GM18508 (cell line): ENCODE data around the gene PCDH15.

Experiments used
- ATAC-seq: cut with Tn5 transposase; IDR thresholded peaks from one replicate; pipeline ENCODE4 v1.9.1; 2021; ENCODE audit warnings: moderate number of reproducible peaks; ENCODE audit not compliant: insufficient read depth, unreplicated experiment

PCDH15 gene

GRCh38 chr10:54710918-54711317 lies 90.1 kb downstream of the PCDH15 start:
- no peak for ATAC-seq

- ATAC-seq, result no peak
Observed at GRCh38 chr10:54708591-54708990, 92.4 kb downstream of the PCDH15 start.

GRCh38 chr10:54708021-54708420 lies 93.0 kb downstream of the PCDH15 start:
- no peak for ATAC-seq

- no peak for ATAC-seq
Observed at GRCh38 chr10:54702583-54703485, 98.2 kb downstream of the PCDH15 start.

GRCh38 chr10:54691331-54691730 lies 109.7 kb downstream of the PCDH15 start:
- ATAC-seq, result no peak

GRCh38 chr10:54682554-54682953 lies 118.5 kb downstream of the PCDH15 start:
- no peak for ATAC-seq

GRCh38 chr10:54681136-54681535 lies 119.9 kb downstream of the PCDH15 start:
- ATAC-seq, result no peak

- ATAC-seq, result no peak
Observed at GRCh38 chr10:54667136-54667535, 133.9 kb downstream of the PCDH15 start.

- no peak for ATAC-seq
Observed at GRCh38 chr10:54666192-54666591, 134.8 kb downstream of the PCDH15 start.

GRCh38 chr10:54665095-54665494 lies 135.9 kb downstream of the PCDH15 start:
- ATAC-seq, result no peak

- ATAC-seq, result no peak
Observed at GRCh38 chr10:54660397-54660796, 140.6 kb downstream of the PCDH15 start.

- ATAC-seq, result no peak
Observed at GRCh38 chr10:54656643-54657042, 144.4 kb downstream of the PCDH15 start.

- ATAC-seq, result no peak
Observed at GRCh38 chr10:54653518-54653917, 147.5 kb downstream of the PCDH15 start.

GRCh38 chr10:54650547-54650946 lies 150.5 kb downstream of the PCDH15 start:
- ATAC-seq, result no peak

- ATAC-seq, result no peak
Observed at GRCh38 chr10:54622017-54622416, 179.0 kb downstream of the PCDH15 start.

- no peak for ATAC-seq
Observed at GRCh38 chr10:54620352-54620751, 180.7 kb downstream of the PCDH15 start.

- ATAC-seq, result no peak
Observed at GRCh38 chr10:54614072-54614471, 187.0 kb downstream of the PCDH15 start.

- ATAC-seq, result no peak
Observed at GRCh38 chr10:54613162-54613561, 187.9 kb downstream of the PCDH15 start.

GRCh38 chr10:54609423-54609822 lies 191.6 kb downstream of the PCDH15 start:
- no peak for ATAC-seq

- ATAC-seq, result no peak
Observed at GRCh38 chr10:54607983-54608382, 193.0 kb downstream of the PCDH15 start.

GRCh38 chr10:54594289-54594688 lies 206.7 kb downstream of the PCDH15 start:
- no peak for ATAC-seq

GRCh38 chr10:54587971-54588370 lies 213.1 kb downstream of the PCDH15 start:
- ATAC-seq, result no peak
